Fibroblast of pulmonary artery (primary cell): ENCODE data around the gene ASGR1.
A peak's percentile ranks its signal among the peaks of the same experiment; 100 is the strongest.
"Not testable (repeated sequence)": the region's sequence is repeated elsewhere in the genome, so short reads cannot be mapped to it uniquely, and the experiment has no call there.

Experiments used
- DNase-seq: peaks from one replicate; pipeline ENCODE4 v3.0.0-alpha.2; 2010; ENCODE audit warnings: low read depth
- H3K4me3 ChIP-seq: replicated peaks from 2 replicates; pipeline ENCODE4 v1.5.1; 2011; ENCODE audit warnings: low read depth, mild to moderate bottlenecking, control low read depth, low read length, moderate library complexity
- CTCF ChIP-seq: IDR thresholded peaks from 2 replicates; pipeline ENCODE4 v1.5.1; 2011; ENCODE audit warnings: mild to moderate bottlenecking, control low read depth, low read length, inconsistent platforms; ENCODE audit errors: missing control alignments

Gene ASGR1

GRCh38 chr17:7133424-7133823, 45.7 kb downstream of the ASGR1 start:
- no peak for DNase-seq
- no peak overlapping the region for H3K4me3 ChIP-seq
- peak; percentile 41 for TF ChIP-seq CTCF

GRCh38 chr17:7132511-7133094, 46.6 kb downstream of the ASGR1 start:
- no peak for TF ChIP-seq CTCF
- peak; percentile 58 for DNase-seq
- no peak overlapping the region for H3K4me3 ChIP-seq

- H3K4me3 ChIP-seq, result no peak overlapping the region
- DNase-seq, result no peak
- no peak for TF ChIP-seq CTCF
Observed at GRCh38 chr17:7131423-7131791, 47.8 kb downstream of the ASGR1 start.

- no peak for DNase-seq
- TF ChIP-seq CTCF, result no peak
- H3K4me3 ChIP-seq, result no peak overlapping the region
Observed at GRCh38 chr17:7130621-7131422, 48.3 kb downstream of the ASGR1 start.

GRCh38 chr17:7129311-7129710, 49.9 kb downstream of the ASGR1 start:
- no peak overlapping the region for H3K4me3 ChIP-seq
- DNase-seq, result no peak
- TF ChIP-seq CTCF, result no peak

- H3K4me3 ChIP-seq, result no peak overlapping the region
- DNase-seq, result no peak
- no peak for TF ChIP-seq CTCF
Observed at GRCh38 chr17:7128160-7128559, 51.0 kb downstream of the ASGR1 start.

- not testable (repeated sequence) for DNase-seq
Observed at GRCh38 chr17:7127501-7127900, 51.7 kb downstream of the ASGR1 start.

GRCh38 chr17:7126386-7126785, 52.8 kb downstream of the ASGR1 start:
- not testable (repeated sequence) for H3K4me3 ChIP-seq, DNase-seq

More at GRCh38 chr17:7127501-7127900, 51.7 kb downstream of the ASGR1 start:
- H3K4me3 ChIP-seq, result not testable (repeated sequence)
